ENCODE results near the gene TOLLIP. TPM values are rescaled to one million over a fixed set of nuclear protein-coding genes. Genes with fewer than 3 reads are reported as not detected.

TOLLIP gene
- total RNA-seq, 4 donors from 2014 or later: 114 to 167 (median 129) TPM

GRCh38 chr11:1257366-1257765, 52.1 kb downstream of the TOLLIP start:
- intact Hi-C loops (cut with DNase I; ENCODE audit: low total_unique reads): no loop called here
- no peak for DNase-seq (ENCODE audit: low spot score in 2 of 2)
- TF ChIP-seq CTCF (IDR thresholded peaks at IDR 0.05) (no peak), POLR2A (IDR thresholded peaks at IDR 0.05) (no peak)
- WGBS, 2 donors: 80 to 88% methylated on average over 21 to 23 of the region's 27 CpGs
- H3K4me3 ChIP-seq (ENCODE audit: low read depth, poor library complexity, severe bottlenecking): no peak overlapping the region

DNA sequence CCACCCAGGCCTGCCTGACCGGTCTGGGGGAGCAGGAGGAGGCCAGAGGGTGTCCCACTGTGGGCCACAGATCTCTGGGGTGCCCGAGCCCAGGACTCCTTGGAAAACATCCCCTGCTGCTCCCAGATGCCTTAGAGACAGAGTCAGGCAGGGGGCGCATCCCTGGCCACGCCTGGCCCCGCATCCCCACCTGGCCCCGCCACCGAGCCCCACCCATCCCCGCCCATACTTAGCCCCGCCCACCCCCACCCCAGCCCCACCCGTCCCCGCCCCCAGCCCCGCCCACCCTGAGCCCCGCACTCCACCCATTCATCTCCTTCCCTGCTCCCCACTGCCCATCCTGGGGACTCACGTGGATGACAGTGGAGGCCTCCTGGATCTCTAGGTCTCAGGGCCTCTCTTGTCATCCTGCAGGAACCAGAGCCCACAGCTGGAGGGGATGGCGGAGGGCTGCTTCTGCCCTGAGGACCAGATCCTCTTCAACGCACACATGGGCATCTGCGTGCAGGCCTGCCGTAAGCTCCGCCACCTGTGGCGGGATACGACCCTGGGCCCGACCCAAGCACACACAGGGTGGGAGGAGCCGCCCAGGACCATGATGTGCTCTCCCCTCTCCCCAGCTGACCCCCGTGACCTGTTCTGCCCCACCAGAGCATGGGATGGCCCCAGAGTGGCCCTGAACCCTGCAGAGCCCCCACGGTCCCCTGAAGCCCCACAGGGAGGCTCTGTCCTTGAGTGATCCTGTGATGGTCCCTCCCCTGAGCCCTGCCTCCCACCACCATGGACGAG, 53.0 kb downstream of the TOLLIP start:
- 39 to 73% methylated on average over 11 to 21 of the region's 26 CpGs for WGBS, 2 donors
- no peak overlapping the region for H3K4me3 ChIP-seq (ENCODE audit: low read depth, poor library complexity, severe bottlenecking)
- intact Hi-C loops (cut with DNase I; ENCODE audit: low total_unique reads): no loop called here
- TF ChIP-seq CTCF (IDR thresholded peaks at IDR 0.05) (no peak), POLR2A (IDR thresholded peaks at IDR 0.05) (no peak)
- DNase-seq (ENCODE audit: low spot score in 2 of 2): no peak

GRCh38 chr11:1255151-1255550, 54.3 kb downstream of the TOLLIP start:
- DNase-seq (ENCODE audit: low spot score in 2 of 2): no peak
- TF ChIP-seq CTCF (IDR thresholded peaks at IDR 0.05) (no peak), POLR2A (IDR thresholded peaks at IDR 0.05) (no peak)
- 47 to 65% methylated on average over 8 to 13 of the region's 24 CpGs for WGBS, 2 donors
- no peak overlapping the region for H3K4me3 ChIP-seq (ENCODE audit: low read depth, poor library complexity, severe bottlenecking)
- intact Hi-C loops (cut with DNase I; ENCODE audit: low total_unique reads): no loop called here

GRCh38 chr11:1254733-1255132, 54.7 kb downstream of the TOLLIP start:
- intact Hi-C loops (cut with DNase I; ENCODE audit: low total_unique reads): no loop called here
- WGBS, 2 donors: 80 to 85% methylated on average over 3 to 8 of the region's 19 CpGs
- no peak overlapping the region for H3K4me3 ChIP-seq (ENCODE audit: low read depth, poor library complexity, severe bottlenecking)
- no peak for DNase-seq (ENCODE audit: low spot score in 2 of 2)
- TF ChIP-seq POLR2A (IDR thresholded peaks at IDR 0.05) (no peak), CTCF (IDR thresholded peaks at IDR 0.05) (no peak)

- 93% methylated on average over 20 to 22 of the region's 22 CpGs for WGBS, 2 donors
- intact Hi-C loops (cut with DNase I; ENCODE audit: low total_unique reads): no loop called here
- DNase-seq (ENCODE audit: low spot score in 2 of 2): no peak
- H3K4me3 ChIP-seq (ENCODE audit: low read depth, poor library complexity, severe bottlenecking): no peak overlapping the region
- TF ChIP-seq CTCF (IDR thresholded peaks at IDR 0.05) (no peak), POLR2A (IDR thresholded peaks at IDR 0.05) (no peak)
Measured at GRCh38 chr11:1254086-1254648, 55.3 kb downstream of the TOLLIP start.
